ENCODE data around the gene TLE1.
"Not testable (repeated sequence)": the region's sequence is repeated elsewhere in the genome, so short reads cannot be mapped to it uniquely, and the experiment has no call there.

DNA sequence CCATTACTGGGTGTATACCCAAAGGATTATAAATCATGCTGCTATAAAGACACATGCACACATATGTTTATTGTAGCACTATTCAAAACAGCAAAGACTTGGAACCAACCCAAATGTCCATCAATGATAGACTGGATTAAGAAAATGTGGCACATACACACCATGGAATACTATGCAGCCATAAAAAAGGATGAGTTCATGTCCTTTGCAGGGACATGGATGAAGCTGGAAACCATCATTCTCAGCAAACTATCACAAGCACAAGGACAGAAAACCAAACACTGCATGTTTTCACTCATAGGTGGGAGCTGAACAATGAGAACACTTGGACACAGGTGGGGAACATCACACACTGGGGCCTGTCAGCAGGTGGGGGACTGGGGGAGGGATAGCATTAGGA is 83.1 kb downstream of the TLE1 start:
- TF ChIP-seq, protein P1, sequence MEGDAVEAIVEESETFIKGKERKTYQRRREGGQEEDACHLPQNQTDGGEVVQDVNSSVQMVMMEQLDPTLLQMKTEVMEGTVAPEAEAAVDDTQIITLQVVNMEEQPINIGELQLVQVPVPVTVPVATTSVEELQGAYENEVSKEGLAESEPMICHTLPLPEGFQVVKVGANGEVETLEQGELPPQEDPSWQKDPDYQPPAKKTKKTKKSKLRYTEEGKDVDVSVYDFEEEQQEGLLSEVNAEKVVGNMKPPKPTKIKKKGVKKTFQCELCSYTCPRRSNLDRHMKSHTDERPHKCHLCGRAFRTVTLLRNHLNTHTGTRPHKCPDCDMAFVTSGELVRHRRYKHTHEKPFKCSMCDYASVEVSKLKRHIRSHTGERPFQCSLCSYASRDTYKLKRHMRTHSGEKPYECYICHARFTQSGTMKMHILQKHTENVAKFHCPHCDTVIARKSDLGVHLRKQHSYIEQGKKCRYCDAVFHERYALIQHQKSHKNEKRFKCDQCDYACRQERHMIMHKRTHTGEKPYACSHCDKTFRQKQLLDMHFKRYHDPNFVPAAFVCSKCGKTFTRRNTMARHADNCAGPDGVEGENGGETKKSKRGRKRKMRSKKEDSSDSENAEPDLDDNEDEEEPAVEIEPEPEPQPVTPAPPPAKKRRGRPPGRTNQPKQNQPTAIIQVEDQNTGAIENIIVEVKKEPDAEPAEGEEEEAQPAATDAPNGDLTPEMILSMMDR (IDR thresholded peaks at IDR 0.05): not testable (repeated sequence)
- not testable (repeated sequence) for TF ChIP-seq ELF4 (CRISPR knock-in tag; IDR thresholded peaks at IDR 0.05; ENCODE audit: low read depth); ZNF121 (CRISPR knock-in tag; IDR thresholded peaks at IDR 0.05); CREB1 (CRISPR knock-in tag; IDR thresholded peaks at IDR 0.05); NR1H2 (CRISPR knock-in tag; IDR thresholded peaks at IDR 0.05); ATF6 (CRISPR knock-in tag; IDR thresholded peaks at IDR 0.05); ESRRA (CRISPR knock-in tag; IDR thresholded peaks at IDR 0.05; ENCODE audit: borderline replicate concordance); SMAD3 (CRISPR knock-in tag; IDR thresholded peaks at IDR 0.05; ENCODE audit: borderline replicate concordance); NR3C1 (CRISPR knock-in tag; conservative IDR thresholded peaks at IDR 0.05; ENCODE audit: low read depth); USF1 (CRISPR knock-in tag; IDR thresholded peaks at IDR 0.05); SP1 (CRISPR knock-in tag; conservative IDR thresholded peaks at IDR 0.05)
- TF ChIP-seq, protein P2, sequence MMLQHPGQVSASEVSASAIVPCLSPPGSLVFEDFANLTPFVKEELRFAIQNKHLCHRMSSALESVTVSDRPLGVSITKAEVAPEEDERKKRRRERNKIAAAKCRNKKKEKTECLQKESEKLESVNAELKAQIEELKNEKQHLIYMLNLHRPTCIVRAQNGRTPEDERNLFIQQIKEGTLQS (CRISPR knock-in tag; conservative IDR thresholded peaks at IDR 0.05): not testable (repeated sequence)
